Activated CD4-positive, alpha-beta T cell treated with anti-CD3 and anti-CD28 coated beads for 48 hours (primary cell): ENCODE data around the gene ZXDC.

ENCODE experiments used
- DNase-seq: peaks from one replicate; pipeline ENCODE4 v3.0.0-alpha.2; 2020

The ZXDC gene

DNA sequence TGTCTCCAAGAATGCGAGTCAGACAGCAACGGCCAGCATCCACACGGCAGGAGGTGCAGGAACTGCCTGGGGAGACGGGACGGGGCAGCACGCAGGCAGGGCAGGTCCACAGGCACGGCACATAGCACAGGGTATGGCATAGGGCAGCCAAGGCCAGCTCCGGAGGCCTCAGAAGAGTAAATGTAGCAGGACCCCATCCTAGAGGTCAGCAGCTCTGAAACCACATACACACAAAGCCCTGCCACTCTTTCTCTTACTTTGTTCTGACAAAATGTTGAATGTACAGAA lies 26.9 kb downstream of the ZXDC start:
- DNase-seq = no peak

DNA sequence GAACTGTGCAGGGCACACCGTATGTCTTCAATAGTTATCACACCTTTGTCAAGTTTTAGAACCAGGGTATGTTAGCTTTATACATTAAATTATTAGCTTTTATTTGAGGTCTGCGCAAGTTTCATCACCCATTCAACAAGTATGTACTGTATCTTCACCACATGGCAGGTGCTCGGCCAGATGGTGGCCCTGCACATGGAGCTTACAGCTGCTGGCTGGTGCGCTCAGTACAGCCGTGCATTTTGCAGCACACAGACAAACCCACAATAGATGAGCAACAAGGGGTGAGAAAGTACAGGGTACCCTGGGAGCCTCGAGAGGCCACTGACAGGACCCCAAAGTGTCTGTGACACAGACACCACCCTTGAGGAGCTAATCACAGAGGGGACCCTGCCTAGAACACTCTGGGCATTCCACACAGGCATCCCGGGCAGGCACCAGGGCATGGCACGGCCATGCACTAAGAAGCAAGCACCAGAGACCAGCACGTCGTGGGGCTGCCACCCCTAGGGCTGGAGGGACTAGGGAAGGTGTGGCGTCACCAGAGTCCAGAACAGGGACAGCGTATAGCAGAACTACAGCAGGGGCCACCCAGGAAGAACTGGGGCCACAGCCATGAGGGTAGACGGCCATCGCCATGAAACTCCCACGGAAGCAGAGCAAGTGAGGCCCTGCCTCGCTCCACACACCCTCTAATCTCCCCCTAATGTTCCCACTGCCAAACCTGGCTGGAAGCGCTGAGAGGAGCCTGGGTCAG lies 27.4 kb downstream of the ZXDC start:
- DNase-seq = no peak

DNA sequence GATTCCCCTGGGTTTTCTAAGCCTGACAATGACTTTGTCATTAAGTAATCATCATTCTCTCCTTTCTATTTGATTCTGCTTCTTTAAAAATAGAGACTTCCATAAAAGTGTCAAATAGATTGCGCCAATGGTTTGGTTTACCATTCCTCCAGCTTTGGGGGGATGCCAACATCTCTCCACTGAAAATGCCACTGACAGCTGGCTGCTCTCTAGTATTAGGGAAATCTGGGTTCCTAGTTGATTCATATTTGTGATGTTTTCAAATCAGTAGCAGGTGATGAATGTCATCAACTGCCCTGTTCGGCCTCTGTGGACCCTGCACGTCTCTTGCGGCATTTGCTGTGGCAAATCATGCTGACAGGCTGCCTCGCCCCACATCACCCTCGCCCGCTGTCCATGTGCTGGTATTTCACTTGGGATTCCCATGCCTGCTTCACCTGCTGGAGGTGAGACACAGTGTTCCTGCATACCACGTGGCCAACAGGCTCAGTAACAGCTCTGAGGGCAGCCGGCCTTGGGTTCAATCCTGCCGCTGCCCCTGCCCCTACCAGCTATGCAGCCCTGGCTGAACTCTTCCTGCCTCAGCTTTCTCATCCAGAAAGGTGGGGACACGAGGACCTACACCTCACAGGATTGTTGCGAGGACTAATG lies 28.1 kb downstream of the ZXDC start:
- DNase-seq = no peak

DNA sequence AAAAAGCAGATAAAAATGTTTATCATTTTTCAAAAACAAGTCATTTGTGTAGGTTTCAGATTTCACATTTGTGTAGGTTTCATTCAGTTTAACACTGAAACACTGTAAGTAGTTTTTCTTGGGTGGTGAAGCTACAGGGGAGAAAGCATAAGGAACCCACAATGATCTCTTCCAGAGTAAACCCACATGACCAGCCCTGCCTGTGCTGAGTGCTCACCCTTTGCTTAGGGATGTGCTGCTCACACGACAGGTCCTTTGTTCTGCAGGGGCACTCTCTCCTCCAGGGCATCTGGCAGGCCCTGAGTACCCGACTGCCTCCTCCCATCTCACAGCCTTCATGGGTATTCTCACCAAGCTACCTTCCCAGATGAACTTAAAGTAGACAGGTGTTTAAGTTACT lies 28.9 kb downstream of the ZXDC start:
- DNase-seq = no peak

DNA sequence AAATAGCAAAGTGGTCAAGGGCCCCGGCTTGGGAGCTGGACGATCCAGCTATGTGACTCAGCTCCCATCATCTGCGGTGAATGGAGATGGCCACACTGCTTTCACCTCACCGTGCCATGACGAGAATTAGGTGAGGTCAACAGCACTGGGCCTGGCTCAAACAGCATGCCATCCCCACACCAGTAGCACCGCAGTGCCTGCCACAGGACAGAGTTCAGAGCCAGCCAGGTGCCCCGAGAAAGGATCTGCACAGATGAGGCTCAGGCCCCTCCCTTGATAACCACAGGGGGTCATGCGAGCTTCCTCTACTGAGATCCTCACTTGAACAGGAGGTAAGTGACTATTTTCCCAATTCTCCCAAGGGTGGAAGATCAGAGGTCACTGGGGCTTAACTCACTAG lies 29.4 kb downstream of the ZXDC start:
- no peak for DNase-seq

DNA sequence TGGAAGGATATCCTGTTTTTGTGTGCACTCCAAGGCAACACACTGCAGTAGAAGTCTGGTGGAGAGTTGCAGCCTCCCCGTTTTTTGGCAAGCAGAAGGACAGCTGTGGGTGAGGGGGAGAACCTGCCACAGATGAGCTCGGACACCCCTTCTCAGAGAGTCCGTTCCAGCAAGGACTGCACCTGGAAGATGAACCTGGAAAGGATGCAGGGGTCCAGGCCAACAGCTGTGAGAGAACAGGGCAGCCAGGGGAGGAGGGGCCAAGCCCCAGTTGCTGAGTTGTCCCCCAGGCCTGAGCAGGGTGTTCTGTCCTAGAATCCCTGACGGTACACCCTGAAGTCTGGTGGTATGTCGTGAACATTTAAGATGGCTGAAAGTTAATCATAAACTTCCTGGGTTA lies 30.2 kb downstream of the ZXDC start:
- no peak for DNase-seq

DNA sequence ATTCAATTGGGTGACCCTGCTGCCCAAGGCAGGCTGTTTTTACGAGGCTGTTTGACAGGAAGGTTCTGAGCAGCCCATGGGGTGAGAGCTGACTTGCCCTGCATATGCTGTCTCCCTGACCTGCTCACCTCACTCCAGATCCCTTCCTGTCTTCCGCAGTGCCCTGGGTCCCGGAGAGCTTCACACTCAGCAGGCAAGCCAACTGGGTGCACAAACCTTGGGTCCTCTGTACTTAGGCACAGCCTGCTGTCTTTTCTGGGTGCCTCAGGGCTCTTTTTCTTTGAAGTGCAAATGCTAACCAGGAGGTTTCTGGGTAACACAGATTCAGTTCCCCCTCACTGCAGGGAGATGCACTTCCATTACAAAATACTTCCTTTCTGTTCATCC lies 32.8 kb downstream of the ZXDC start:
- no peak for DNase-seq

DNA sequence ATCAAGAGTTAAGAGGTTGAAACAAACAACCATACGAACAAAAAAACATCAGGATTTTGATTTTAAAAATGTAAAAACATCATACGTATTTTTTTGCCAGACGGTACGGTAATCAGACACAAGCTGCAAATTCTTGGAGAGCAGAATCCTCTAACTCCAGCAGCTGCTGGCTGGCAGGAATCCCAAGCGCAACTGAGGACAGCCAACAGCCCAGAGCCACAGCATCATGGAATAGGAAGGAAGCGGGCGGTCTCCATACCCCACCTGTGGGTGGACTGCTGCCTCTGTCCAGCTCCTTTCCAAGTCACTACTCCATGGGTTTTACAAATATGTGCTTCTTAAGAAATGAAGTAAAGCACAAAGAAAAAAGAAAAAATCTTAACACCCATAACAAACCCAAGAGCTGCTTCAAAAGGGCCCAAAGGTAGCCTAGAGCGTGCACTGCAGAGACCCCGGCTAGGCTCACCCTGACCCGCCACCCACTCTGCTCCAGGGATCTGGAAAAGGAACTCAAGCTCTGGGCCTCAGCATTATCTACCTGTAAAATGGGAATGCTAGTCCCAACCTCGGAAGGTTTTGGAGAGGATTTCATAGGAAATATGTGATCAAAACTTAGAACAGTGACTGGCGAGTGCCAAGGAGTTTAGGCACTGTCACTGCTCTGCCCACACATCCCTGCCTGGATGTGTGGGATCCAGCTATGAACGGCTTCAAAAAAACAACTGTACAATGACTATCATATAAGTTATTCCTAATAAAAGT lies 33.4 kb downstream of the ZXDC start:
- DNase-seq = no peak

DNA sequence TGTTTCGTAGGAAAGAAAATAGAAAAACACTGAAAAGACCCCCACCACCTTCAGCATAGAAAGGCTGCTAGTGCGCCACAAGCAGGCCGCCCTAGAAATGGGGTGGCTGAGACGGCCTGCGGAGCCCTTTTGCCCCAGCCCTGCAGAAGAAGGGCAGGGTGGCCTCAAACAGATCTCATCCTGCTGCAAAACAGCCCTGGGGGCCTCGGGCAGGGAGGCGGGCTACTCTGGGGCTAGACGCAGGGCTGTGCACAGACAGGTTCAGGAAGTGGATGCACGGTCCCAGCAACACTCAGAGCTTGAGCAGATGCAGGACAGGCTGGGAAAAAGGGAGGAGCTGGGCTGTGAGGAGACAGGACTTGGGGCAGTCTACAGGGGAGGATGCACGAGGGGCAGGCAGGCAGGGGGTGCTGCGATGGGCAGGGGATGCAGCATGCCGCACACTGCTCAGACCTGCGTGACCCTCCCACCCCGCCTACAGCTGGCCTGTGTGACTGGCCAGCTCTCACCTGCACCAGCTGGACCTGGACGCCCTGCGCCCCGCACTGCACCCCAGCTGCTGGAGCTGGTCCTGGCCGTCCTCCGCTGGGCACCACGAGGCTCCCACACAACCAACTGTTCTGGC lies 34.3 kb downstream of the ZXDC start:
- no peak for DNase-seq

DNA sequence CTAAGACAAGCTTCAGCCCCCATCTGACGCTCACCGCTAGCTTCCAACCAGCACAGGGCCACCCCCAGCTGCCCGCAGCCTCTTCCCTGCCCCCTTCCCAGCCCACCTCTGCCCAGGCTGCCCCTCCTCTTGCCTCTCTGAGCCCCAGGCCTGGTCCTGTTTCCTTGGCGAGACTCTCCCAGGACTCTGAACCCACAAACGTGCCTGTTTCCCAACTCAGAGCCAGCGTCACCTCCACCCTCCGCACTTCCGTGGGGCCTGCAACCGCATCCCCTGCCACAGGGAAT lies 35.0 kb downstream of the ZXDC start:
- no peak for DNase-seq

DNA sequence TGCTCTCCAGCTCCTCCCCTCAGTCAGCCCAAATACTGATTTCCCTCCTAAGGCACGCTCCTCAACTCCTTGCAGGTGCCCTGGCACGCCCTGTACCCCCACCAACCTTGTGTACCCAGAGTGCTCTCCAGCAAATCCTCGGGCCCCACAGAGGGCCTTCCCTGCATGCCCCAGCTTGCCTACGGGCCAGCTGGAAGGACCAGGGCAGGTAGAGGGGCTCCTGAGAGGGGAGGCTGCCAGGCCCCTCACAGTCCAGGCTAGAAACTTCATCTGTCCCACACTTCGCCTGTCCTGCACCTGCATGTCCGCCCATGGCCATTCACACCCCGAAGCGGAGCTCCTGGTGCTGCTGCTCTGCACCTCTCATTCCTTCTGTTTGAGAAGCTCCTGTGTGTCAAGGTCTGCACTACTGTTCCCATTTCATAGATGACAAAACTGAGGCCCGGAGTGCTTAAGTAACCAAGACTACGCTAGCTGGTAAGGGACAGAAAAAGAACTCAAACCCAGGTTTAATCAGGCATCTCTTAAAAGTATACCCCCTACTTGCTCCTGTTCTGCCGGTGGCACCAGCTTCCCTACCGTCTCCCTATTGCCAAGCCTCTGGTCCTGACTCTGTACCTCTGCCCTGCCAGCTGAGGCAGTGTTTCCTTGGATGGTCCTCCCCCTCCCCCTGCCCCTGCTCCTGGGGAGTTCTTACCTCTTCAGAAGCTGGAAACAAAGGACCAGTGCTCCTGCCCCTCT lies 35.6 kb downstream of the ZXDC start:
- DNase-seq = no peak

DNA sequence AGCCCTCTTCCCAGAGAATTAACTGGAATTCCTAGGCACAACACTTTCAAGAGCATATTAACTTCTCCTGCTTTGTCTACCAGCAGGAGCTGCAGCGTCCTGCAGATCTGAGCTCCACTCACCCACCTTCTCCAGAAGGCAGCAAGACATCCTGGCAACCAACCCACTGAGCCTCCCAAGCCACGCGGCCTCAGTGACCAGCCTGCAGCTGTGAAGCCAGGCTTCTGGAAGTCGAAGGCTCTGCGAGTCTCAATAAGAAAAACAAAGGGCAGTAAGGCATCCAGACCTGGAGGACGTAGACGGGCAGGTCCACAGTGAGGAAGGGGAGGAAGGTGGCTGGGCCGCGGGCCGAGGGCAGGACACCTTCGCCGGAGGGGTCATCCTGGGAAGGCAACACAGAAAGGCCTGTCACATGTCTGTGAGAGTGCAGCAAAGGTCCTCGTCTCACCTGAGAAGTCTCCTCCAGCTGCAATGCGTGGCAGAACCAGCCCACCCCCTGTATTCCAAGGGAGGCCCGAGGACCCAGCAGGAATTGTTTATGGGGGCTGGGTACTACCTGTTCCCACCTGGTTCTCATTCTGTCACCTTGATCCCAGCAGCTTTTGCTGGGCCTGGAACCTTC lies 36.2 kb downstream of the ZXDC start:
- no peak for DNase-seq

DNA sequence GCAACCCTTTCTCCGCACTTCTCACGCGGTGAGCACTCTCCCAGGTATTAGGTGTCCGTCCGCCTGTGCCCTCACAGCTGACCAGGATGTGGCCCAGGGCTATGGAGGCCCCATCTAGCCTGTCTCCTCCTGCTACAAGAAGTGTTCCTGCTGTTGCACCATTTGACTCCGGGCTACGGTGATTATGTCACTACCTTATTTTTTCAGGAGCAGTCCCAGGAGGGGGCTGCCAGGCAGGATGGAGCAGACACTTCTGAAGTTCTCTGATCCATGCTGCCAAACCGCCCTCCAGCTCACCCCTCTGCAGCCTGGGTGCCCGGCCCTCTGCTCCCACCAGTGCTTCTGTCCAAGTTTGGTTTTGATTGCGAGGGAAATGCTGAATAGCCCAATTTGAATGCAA lies 36.9 kb downstream of the ZXDC start:
- DNase-seq = no peak

DNA sequence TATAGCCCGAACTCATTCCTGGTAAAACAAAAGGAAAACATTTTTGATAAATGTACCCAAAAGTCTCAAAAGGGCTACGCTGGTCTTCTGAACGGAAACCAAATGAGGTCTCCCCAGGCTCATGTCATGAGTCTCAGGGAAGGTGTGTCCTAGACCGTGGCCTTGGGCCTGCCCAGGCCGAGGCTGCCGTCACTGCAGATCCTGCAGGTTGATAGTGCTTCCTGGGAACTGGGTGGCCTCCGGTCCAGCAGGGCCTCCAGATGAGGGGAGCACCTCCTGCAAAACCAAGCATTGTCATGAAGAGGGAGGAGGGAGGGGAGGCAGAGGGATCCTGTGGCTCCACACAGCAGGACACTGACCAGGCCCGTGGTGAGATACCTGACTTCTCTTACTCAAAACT lies 37.5 kb downstream of the ZXDC start:
- no peak for DNase-seq

DNA sequence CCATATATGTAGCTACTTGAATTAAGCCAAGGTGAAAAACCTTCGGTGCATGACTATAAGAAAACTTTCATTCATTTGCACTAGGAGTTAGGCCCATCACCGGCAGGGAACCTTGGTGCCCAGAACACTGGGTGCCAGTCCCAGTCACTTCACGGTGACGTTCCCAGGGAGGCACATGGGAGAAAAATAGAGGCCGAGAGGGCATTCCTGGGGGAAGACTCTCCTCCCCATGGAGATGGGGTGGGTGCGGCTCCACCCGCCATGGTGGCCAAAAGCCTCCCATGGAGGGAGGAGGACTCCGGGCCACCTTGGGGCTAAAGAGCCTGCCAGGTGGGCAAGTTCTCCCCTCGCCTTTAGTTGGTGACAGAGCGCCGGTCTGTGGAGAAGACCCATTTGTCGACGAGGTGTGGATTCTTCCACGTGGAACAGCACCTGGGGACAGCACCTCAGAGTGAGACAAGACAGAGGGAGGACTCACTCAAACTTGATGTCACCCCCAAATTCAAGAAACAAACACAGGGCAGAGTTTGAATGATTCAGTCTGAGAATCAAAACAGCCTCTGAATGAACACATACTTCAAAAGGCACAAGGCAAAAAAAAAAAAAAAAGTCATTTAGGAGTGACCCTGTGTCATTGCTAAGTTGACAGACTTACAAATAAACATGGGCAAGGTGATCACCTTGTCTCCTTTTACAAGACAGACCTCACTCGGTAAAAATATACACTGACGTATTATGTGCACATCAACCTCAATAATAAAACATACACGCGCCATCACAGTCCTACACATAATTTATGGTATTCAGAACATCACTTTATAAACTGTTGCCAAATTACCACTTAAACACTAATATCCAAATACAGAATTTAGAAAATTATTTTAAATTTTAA lies 38.6 kb downstream of the ZXDC start:
- no peak for DNase-seq

DNA sequence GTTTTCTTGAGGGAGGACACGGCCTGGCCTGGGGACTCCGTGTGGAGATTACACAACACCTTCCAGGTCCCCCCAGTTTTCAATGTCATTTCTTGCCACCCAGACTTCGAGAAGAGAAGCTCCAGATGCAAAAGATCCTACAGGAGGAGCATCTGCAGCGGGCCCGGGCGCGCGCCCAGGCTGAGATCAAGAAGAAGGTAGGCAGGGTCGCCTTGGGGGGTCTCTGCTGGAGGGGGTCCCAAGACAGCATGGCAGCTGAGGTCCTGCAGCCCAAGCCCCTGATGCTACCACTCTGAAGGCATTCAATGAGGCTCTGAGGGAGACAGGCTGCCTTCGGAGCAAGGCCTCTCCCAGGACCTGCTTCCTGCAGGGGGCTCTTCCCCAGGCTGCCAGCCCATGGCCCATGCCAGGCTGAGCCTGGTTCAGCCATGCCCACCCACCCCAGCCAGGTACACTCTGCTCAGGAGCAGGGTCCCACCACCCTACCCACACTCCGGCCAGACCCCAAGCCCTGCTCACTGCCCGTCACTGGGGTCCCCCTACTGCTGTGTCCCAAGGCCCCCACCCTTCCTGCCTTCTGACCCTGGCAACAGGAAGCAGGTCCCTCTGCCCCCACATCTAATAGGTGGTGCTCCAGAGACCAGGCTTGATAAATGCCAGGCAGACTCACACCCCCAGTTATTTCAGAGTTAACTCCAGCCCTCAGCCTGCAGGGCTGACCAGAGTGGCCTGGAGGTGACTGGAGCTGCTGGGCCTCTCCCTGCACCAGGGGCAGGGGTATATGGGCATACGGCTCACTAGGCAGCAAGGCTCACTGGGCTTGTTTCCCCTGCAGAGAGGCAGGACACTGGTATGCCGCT lies 40.0 kb downstream of the ZXDC start:
- DNase-seq = no peak

DNA sequence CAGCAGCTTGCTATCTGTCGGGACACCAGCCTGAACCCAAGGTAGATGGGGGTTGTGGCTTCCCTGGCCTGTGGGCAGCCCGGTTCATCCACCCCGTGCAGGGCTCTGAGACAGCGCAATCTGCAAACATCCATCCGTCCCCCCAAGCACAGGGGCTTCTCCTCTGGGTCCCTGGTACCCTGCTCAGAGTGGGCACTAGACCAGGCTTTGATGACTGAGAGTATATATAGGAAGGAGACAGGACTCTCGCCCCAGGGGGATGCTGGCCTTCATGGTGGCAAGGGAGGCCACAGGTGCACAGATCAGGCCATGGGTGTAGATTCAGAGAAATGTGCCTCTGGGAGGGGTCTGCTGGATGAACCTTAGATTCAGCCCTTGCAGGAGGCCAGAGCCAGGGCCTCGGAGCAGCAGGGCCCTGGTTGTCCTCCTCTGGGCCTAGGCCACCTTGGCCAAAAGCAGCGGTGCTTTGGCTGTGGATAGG lies 40.7 kb downstream of the ZXDC start:
- DNase-seq = no peak

DNA sequence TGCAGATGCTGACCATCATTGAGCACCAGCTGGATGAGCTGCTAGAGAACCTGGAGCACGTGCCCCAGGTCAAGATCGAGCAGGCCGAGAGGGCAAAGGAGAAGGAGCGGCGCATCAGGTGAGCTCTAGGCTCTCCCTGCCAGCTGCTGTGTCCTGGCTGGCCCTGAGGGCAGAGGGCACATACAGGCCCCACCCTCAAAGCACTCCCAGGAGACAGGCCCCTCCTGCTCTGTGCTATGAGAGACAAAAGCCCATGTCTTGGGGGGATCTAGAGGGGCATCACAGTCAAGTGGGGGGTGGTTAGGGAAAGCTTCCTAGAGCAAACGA lies 41.5 kb downstream of the ZXDC start:
- DNase-seq = no peak

DNA sequence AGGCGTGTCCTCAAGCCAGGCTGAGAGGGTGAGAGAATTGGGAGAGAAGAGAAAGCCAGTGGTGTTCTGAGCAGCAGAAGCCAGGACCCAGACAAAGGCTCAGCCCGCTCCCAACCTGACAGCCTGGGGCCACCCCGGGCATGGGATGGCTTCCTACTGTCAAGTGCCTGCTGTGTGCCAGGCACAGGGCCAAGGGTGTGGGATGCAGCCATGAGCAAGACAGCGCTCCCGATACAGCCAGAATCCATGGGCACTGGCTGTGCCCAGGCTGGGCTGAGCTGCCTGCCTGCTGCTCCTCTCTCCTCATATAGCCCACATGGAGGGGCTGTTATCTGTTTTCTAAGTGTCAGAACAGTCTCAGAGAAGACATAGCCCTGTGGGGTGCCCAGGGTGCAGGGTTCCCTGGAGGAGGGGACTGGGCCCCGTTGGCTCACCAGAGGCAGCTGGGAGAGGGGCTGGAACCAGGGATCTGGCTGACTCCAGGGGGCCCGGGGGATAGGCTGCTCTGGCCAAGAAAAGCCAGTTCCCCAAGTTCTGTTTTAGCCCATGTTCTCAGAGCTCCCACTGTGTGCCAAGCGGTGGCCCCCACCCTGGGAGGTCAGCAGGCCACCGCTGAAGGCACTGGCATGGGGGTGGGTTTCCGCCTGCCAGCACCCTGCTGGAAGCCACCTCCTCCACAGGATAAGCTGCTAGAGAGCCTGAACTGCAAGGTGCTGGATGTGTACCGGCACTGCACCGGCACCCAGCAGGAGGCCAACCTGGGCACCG lies 42.0 kb downstream of the ZXDC start:
- DNase-seq = no peak

DNA sequence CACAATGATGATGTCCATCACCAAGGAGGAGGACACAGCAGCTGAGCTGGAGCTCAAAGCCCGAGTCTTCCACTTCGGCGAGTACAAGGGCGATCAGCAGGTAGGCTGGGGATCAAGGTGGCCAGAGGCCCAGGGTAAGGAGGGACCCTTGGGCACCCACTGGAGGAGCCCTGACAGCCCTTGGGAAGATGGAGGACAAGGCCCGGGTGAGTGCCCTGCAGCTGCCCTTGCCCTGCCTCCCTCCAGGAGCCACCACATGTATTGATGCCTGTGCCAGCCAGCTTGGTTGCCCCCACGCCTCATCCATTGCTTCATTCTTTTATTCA lies 42.6 kb downstream of the ZXDC start:
- no peak for DNase-seq
